IPS DF 19.7 (cell line): ENCODE measurements around the gene SLC12A7.

Experiments
- DNase-seq: peaks from one replicate; pipeline ENCODE4 v3.0.0-alpha.2; 2013; ENCODE audit warnings: low read depth, low spot score

The SLC12A7 gene

GRCh38 chr5:1125030-1125357 is 13.1 kb upstream of the SLC12A7 start:
- no peak for DNase-seq

- no peak for DNase-seq
Measured at GRCh38 chr5:1124205-1125029, 12.6 kb upstream of the SLC12A7 start.

- DNase-seq = no peak
Measured at GRCh38 chr5:1123418-1124147, 11.7 kb upstream of the SLC12A7 start.

GRCh38 chr5:1122511-1123294 is 10.8 kb upstream of the SLC12A7 start:
- no peak for DNase-seq

GRCh38 chr5:1121891-1122290 is 10.0 kb upstream of the SLC12A7 start:
- no peak for DNase-seq

GRCh38 chr5:1121044-1121443 is 9.2 kb upstream of the SLC12A7 start:
- DNase-seq = no peak

GRCh38 chr5:1120236-1120999 is 8.6 kb upstream of the SLC12A7 start:
- no peak for DNase-seq

- no peak for DNase-seq
Measured at GRCh38 chr5:1119312-1119831, 7.5 kb upstream of the SLC12A7 start.

- DNase-seq = no peak
Measured at GRCh38 chr5:1118738-1119137, 6.9 kb upstream of the SLC12A7 start.

GRCh38 chr5:1118231-1118698 is 6.4 kb upstream of the SLC12A7 start:
- DNase-seq = no peak

- no peak for DNase-seq
Measured at GRCh38 chr5:1116977-1117376, 5.1 kb upstream of the SLC12A7 start.

- no peak for DNase-seq
Measured at GRCh38 chr5:1116109-1116740, 4.4 kb upstream of the SLC12A7 start.

GRCh38 chr5:1115123-1115815 is 3.4 kb upstream of the SLC12A7 start:
- DNase-seq = no peak

- no peak for DNase-seq
Measured at GRCh38 chr5:1113805-1114586, 2.1 kb upstream of the SLC12A7 start.

- DNase-seq = no peak
Measured at GRCh38 chr5:1113332-1113690, 1.4 kb upstream of the SLC12A7 start.

GRCh38 chr5:1112596-1113331 is 901 bp upstream of the SLC12A7 start:
- DNase-seq = no peak

- no peak for DNase-seq
Measured at GRCh38 chr5:1111241-1111726, 579 bp downstream of the SLC12A7 start.
